Measurements from ENCODE around the gene ISG20.

- TF ChIP-seq CTCF (conservative IDR thresholded peaks at IDR 0.05; ENCODE audit: low read length) (no peak), EZH2phosphoT487 (IDR thresholded peaks at IDR 0.05; ENCODE audit: borderline replicate concordance, low read depth, low read length) (no peak)
Observed at GRCh38 chr15:88674661-88675060, 35.8 kb downstream of the ISG20 start.
